NCI-H748 (cell line): ENCODE results near the gene CHD9NB.
"Not testable (repeated sequence)": the region's sequence is repeated elsewhere in the genome, so short reads cannot be mapped to it uniquely, and the experiment has no call there.

Experiments
- DNase-seq: peaks from one replicate; lab custom pipeline; 2025; ENCODE audit not compliant: unreplicated experiment; lab: John Stamatoyannopoulos, UW

The CHD9NB gene

DNA sequence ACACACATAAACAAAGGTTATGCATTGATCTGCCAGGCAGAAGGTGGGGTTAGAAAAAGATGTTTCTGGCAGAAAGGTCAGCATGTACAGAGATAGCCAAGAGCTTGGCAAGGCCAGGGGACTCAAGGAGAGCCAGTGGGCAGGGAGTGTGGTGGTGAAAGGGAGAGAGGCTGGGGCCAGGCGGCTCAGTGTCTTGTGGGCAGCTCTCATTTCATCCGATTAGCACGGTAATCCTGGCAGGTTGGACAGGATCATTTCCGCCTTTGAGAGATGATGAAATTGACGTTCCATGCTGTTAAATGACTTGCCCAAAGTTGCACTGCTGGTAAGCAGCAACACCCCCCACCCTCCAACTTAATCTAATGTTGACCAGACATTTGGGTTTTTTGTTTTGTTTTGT lies 5.7 kb upstream of the CHD9NB start:
- no peak for DNase-seq

DNA sequence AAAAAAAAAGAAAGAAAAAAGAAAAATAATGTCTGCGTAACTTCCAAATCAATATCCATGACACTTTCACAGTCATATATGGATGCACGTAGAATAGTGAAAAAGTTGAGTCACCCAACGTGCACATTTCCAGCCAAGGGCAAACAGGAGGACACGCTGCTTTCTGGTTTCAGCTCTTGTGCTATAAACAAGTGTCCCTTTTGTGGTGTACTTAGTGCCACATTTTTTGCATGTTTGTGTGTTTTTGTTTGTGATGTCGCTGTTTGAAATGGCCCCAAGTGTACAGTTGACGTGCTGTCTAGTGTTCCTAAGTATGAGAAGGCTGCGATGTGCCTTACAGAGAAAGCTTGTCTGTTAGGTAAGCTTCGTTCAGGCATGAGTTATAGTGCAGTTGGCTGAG lies 5.0 kb upstream of the CHD9NB start:
- DNase-seq = no peak

DNA sequence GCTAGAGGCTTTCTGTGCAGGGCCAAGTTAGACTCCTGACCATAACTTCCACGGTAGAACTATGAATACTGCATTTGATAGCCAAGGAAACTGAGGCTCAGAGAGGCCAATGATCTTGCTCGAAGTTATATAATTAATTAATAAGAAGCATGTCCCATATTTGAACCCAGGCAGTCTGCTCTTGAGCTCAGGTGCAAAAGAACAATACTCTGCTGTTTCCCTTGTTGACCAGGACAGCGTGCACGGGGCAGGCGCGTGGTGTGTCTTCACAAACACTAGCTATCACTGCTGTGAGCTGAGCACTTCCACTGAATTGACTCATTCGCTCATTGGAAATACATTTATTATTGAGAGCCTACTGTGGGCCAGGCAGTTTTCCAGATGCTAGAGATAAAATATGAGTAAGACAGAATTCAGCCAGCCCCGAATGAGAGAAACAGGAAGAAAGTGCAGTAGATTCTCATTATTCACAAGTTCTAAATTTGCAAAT lies 3.7 kb upstream of the CHD9NB start:
- DNase-seq = no peak

DNA sequence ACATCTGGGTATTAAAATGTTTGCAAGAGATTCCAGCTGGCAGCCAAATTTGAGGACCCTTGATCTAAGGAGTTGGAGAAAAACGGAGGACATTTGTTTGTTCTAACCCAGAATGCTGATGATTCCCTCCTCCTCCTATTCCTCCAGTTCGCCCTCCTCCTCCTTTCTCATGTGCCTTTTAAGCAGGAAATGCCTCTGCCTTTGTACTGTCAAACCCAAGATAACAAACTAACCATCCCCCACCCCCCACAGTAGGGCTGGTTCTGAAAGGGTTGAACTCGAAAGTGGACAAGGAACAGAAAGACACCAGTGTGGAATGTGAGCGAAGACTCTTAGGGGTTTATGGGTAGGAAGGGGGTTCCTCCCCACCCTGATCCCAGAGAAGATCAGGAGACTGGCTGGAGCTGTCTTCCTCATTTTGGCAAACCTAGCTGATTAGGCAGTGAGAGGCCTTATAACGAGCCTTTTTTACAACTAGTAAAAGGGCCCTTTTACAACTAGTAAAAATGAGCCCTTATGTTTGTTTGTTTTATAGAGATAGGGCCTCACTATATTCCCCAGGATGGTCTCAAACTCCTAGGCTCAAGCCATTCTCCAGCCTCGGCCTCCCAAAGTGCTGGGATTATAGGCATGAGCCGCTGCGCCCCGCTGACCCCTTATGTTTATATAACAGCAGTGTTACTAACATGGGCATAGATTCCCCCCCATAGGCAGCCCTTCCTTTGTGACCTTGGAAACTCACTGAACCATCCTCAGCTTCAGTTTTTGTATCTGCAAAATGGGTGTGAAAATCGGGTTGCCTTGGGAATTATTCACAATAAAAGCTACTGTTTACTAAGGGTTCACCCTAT lies 3.1 kb upstream of the CHD9NB start:
- DNase-seq = no peak

DNA sequence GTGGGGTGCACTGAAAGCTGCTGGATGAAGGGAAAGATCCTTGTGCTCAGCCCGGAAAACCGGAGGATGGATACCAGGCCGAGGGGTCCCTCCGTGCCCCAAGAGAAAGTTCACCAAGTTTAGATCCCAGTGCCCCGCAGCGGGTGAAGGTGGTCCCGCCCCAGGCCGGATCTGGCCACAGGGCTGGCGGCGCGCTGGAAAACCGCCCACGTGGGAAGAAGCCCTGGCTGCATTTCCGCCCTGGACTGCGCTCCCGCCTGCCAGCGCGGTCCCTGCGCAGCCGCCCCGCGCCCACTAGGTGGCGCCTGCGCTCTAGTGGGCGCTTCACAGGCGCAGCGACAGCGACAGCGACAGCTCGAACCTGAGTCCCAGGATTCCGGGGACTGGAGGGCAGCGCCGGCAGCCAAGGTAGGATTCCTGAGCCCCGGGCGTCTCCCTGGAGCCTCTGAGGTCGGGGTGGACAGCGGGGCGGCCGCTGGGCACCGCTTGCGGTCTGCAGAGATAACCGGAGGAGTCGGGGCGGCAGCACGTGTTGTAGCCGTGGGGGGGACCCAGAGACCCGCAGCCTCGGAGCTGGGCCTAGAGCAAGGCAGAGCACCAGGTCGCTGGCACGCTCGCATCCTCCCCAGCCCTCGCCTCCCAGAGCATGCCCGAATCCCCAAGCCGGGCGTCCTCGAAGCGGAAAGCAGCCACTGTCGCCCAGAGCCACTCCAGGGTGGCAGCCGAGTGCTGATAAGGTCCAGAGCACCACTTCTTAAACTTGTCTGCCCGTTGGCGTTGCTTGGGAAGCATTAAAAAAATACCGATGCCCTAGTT lies 2.2 kb upstream of the CHD9NB start, which contains the start of gene CHD9:
Gene CHD9, plus strand, starts transcription at position 322 of the 816 bp plus-strand sequence. CDS start 101,099 bp downstream, outside the sequence.
- DNase-seq = peak; percentile 85

DNA sequence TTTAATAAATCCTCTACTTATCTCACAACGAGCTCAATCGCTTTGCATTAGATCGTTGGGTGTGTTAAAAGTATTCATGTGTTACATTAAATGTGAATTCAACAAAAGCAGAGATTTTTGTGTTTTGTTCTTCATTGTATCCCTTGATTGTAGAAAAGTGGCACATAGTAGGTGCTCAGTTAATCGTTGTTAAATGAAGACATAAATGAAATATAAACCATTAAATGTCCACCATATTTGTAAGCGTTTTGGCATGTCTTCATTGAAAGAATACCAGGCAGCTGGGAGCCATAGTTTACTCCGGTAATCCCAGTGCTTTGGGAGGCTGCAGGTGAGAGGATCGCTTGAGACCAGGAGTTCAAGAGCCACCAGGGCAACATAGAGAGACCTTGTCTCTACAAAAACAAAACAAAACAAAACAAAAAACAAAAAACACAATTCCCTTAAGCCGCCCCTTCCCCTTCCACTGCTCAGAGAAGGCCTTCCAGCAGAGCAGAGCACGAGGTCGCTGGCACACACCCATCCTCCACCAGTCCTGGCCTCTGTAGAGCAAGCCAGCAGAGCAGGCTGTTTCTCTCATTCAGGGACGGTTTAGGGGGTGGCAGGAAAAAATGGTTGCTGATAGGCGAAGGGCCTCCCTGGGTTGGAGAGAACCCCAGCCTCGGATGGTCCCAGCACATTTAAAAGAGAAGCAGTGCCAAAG lies 1.4 kb upstream of the CHD9NB start:
- peak; percentile 3 for DNase-seq

DNA sequence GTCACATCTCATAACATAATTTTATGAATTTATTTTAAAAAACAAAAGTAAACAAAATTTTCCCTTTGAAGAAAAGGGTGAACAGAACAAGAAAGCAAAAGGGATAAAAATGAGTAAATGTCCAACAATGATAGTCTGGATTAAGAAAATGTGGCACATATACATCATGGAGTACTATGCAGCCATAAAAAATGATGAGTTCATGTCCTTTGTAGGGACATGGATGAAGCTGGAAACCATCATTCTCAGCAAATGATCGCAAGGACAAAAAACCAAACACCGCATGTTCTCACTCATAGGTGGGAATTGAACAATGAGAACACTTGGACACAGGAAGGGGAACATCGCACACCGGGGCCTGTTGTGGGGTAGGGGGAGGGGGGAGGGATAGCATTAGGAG lies 1.4 kb downstream of the CHD9NB start:
- DNase-seq = not testable (repeated sequence)

DNA sequence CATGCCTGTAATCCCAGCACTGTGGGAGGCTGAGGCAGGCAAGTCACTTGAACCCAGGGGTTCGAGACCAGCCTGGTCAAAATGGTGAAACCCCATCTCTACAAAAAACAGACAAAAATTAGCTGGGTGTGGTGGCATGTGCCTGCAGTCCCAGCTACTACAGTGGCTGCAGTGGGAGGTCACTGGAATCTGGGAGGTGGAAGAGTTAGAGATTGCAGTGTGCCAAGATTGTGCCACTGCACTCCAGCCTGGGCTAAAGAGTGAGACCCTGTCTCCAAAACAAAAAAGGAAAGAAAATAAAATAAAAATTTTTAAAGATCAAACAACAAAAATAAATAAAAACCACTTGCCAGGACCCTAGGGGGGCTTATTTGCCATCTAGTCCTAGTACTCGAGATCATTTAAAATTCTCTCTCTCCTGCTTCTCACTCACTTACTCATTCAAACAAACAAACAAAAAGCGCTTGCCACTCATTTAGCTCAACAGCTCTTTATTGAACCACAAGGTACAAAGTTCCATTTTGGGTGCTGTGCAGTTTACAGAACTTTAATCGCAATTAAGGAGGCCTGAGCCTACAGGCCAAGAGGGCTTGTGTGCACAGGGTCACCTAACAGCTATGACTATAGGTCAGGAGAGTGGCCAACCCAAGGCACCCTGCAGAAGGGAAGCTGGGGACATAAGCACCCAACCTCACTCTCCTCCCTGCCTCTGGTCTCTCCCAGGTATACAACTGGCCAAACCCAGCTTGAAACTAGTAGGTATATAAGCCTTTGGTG lies 4.4 kb downstream of the CHD9NB start:
- DNase-seq = no peak

DNA sequence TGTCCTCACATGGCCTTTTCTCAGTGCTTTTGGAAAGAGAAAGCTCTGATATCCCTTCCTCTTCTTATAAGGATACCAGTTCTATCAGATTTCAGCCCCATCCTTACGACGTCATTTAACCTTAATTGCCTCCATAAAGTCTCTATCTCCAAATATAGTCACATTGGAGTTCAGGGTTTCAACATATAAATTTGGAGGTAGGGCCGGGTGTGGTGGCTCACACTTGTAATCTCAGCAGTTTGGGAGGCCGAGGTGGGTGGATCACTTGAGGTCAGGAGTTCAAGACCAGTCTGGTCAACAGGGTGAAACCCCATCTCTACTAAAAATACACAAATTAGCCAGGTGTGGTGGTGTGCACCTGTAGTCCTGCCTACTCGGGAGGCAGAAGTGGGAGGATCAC lies 5.2 kb downstream of the CHD9NB start:
- DNase-seq = not testable (repeated sequence)

DNA sequence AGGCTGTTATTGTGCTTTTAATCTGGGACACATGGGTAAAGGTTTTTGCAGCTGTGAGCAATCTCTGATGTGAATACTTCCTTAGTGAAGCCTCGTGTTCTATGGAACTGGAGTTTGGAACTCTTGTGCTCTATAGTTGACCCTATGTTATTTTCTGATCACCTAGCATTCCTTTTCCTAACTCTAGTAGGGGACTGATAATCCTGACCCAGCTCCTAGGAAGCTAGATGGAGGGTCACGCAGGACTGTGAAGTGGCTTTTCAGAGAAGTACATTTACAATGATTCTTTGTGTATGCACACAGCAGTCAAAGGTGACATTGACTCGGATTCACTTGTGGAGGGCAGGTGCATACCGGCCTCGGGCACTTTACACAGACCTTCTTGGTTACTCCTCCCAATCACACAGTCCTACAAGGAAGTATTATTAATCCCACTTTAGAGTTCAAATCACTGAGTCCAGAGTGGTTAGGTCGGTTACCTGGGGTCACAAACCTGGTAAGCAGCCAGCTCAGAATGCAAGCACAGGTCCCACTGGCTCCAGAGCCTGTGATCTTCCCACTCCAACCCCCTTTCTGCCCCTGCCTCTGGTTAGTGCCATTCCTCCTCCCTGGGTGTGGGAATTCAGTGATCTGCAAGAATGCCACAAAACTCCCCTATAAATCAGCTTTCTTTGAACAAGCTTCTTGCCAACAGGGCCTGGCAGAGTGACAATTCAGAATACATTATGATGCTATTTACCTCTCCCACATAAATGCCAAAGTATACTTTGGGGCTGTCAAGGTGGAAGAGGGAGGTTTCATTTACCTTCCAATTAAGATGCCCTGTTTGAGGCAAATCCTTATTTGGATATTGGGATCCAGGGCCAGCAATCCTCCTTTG lies 7.1 kb downstream of the CHD9NB start:
- DNase-seq = no peak

DNA sequence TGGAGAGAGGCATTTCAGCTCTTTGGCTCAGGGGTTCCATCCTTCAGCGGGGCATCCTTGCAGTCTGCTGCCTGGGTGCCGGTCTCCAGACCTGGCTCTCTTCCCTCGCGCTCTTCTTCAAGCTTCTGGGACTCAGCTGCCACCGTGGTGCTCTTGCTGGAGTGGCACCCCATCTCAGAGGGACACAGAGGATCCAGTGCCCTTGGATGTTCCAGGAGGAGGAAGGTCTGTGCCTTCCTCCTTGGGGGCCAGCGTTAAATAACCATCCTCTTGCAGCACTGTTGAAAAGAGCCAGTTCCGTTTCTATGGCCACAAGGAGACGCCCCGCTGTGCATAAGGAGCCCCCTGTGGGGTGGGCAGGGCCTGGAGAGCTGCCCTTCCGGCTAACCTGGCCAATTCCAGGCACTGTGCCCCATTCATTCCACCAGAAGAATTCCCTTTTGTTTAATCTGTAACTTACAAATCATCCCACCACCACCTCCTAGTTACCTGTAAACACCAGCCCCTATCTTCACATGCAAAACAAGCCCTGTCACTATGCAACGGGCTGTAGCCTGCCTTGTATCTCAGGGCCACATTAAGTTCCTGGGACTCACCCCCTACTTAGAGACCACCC lies 8.6 kb downstream of the CHD9NB start:
- DNase-seq = peak; percentile 6

DNA sequence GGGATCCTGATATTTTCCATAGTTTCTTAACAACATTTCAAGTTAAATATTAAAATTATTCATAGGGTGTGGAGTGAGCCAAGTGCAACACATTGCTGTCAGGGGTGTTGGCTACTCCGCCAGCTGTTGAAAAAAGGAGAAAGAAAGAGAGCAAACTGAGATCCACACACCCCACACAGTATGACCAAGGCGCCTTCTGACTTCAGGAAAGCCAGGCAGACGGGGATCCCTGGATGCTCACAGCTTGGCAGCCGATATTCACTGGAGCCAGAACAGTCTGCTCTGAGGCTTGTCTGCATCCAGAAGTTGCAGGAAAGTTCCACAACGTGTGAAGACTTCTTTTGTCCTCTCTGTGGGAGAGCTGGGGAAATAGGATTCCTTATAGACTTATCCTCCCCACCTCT lies 9.3 kb downstream of the CHD9NB start:
- DNase-seq = peak; percentile 5

DNA sequence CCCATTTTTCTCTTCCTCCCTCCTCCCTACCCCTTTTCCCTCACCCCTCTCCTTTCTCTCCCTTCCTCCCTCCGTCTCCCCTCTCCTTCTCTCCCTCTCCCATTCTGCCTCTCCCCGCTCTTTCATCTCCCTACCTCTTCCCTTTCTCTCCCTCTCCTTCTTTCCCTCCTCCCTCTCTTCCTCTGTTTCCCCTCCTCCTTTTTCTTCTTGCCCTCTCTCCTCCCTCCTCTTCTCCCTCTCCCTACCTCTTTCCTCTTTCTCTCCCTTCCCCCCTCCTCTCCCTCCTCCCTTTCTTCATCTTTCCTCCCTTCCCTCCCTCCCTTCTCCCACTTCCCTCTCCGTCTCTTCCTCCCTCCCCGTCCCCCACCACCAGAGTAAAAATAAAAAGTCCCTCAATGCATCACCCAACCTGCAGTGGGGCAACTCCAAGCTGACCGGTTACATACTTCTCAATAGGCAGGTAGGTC lies 10.4 kb downstream of the CHD9NB start:
- DNase-seq = no peak

DNA sequence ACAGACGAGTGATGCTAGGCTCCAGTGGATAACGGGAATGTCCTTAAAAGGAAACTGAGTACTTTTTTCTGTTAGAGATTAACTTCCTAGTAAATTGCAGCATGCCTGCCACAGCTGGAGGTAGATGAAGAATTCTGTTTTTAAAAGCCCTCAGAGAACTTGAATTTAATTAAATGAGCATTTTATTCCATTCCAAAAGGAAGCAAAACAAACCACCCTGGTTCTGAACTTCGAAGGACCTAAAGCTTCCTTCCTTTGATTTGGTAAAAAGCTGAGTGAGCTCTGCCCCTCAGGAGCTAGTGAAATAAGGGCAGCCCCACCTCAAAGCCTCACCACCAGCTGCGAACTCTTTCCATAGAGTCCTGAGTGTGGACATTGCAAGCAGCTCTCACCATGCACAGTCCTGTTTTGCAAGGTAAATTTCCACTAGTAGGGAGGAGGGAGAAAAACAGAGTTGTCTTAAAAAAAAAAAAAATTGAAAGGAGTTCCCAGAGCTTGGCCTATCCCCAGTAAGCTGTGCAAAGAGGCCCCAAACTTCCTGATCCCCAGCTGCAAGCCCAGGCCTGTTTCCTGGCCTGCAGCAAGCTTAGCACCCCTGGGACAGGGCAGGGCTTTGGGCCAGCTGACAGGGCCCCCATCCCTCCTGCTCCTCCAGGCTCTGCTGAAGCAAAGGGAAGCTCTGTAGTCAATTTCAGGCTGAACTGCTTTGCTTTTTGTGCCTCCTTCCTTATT lies 11.2 kb downstream of the CHD9NB start:
- no peak for DNase-seq

DNA sequence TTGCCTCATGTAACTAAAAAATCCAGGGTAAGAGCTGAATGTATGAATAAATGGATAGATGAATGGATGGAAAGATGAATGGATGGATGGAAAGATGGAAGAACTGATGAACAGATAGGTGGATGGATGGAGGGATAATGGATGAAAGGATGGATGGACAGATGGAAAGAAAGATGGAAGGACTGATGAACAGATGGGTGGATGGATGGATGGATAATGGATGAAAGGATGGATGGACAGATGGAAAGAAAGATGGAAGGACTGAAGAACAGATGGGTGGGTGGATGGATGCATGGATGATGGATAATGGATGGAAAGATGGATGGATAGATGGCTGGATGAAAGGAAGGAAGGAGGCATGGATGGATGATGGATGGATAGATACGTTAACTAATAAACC lies 11.9 kb downstream of the CHD9NB start:
- no peak for DNase-seq

DNA sequence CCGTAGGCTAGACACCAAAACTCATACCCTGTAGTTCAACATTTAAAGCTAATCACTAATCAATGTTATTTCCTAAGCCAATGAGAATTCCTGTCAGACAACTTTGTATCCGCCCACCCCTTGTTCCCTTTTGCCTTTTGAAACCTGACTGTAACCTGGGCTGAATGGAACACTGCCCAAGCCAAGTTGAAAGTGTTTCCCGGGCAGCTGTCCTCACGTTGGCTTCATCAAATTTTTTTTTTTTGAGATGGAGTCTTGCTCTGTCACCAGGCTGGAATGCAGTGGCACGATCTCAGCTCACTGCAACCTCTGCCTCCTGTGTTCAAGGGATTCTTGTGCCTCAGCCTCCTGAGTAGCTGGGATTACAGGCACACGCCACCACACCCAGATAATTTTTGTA lies 16.0 kb downstream of the CHD9NB start:
- DNase-seq = not testable (repeated sequence)

DNA sequence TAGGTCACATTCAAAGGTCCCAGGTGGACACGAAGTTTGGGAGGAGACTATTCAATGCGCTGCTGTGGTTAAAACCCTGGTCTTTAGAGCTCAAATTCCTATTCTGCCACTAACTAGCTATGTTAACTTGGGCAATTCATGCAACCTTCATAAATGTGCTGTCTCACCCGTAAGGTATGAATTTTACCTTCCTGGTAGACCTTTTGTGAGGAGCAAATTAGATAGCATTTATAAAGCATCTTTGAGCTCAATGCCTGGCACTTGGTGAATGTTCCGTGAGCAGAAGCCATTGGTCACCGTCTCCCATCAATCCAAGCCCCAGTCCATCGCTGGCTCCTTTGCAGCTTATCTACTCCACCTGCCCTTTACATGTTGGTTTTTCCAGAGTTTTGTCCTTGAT lies 16.6 kb downstream of the CHD9NB start:
- no peak for DNase-seq

DNA sequence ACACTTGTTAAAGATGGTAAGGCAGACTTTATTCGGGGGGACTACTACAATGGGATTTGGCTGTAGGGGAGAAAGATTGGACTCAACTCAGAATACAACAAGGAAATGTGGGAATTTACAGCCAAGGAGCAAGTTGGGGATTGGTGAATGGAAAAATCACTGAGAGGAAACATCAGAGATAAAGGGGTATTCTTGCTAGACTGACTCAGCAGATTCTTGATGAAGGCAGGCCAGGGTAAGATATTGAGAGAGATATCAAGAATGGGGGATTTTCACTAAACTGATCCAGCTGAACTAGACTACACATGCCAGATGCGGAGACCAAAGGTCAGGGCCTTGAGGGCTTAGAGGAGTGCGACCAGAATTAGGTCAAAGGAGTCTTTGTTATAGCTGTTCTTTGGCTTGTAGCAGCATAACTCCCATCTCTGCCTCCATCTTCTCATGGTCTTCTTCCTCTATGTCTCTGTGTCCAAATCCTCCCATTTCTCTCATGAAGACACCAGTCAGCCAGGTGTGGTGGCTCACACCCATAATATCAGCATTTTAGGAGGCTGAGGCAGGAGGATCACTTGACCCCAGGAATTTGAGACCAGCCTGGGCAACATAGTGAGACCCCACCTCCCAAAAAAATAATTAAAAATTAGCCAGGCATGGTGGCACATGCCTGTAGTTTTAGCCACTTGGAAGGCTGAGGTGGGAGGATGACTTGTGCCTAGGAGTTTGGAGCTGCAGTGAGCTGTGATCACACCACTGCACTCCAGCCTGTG lies 17.3 kb downstream of the CHD9NB start:
- DNase-seq = no peak
